ENCODE data around the gene TMOD4.
"Not testable (repeated sequence)": the region's sequence is repeated elsewhere in the genome, so short reads cannot be mapped to it uniquely, and the experiment has no call there.

TMOD4 gene

DNA sequence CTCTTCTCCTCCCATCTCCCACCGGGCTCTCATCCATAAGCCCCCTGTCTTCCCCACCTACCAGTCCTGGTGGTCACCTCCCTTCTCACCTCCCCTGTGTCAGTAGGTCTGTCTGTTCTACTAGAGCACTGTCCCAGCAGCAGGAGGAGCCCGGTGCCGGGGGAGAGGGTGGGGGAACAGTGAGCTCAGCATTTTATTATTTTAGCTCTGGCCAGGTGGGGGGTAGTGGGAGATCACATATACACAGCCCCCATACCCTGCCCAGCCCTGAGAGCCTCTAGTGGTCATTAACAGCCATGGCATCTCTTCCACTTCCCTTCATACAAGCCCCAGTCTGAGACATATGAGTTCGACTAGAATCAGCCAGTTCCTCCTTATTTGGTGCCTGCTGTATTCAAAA lies at the start of gene TMOD4:
Gene TMOD4, minus strand, starts transcription at position 119 of the 400 bp plus-strand sequence. CDS start 1,106 bp downstream, outside the sequence.
- H3K27ac ChIP-seq (ENCODE audit: low read length) = peak within 1 kb of the TSS; percentile 12
- H3K27me3 ChIP-seq (ENCODE audit: low read depth, low read length) = no peaks in the 10 kb centered on the region
- H3K9me3 ChIP-seq (ENCODE audit: control insufficient read depth in 1 of 2, low read length in 2 of 2) = no peaks in the 10 kb centered on the region
- no peak within 1 kb of the TSS for H3K4me3 ChIP-seq (ENCODE audit: low read depth in 1 of 2, low read length in 2 of 2)
- peaks cover 0 to 4% of the 10 kb centered on the region in 2 donors for H3K4me1 ChIP-seq (ENCODE audit: control insufficient read depth in 1 of 2, insufficient read depth in 2 of 2, low read length in 2 of 2)
- peaks cover 42 to 53% of the 10 kb centered on the region in 2 donors for H3K36me3 ChIP-seq (ENCODE audit: control insufficient read depth in 1 of 2, insufficient read depth in 2 of 2, low read length in 2 of 2)

DNA sequence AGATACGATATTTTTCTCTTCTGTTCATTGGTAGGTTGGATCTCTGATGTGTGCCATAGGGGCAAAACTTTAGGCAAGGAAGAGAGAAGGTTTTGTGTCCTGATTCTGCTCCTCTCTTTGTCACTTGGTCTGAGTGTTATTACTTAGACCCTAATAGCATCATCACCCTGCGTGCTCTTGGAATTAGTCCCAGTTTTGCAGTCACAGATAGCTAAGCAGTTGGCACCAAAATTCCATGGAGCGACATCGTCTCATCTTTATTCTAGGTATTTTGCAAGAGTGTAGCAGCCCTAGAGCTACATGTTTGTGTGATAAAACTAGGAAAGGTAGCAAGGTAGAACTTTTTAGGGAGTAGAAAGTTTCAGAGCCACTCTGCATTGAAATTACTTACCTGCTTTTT lies 46.3 kb upstream of the TMOD4 start:
- Histone ChIP-seq H3K27ac (ENCODE audit: low read length) (no peak overlapping the region), H3K27me3 (ENCODE audit: low read depth, low read length) (no peaks in the 10 kb centered on the region), H3K4me1 (ENCODE audit: control insufficient read depth in 1 of 2, insufficient read depth in 2 of 2, low read length in 2 of 2) (peaks cover 0 to 18% of the 10 kb centered on the region in 2 donors), H3K36me3 (ENCODE audit: control insufficient read depth in 1 of 2, insufficient read depth in 2 of 2, low read length in 2 of 2) (peaks cover 4 to 8% of the 10 kb centered on the region in 2 donors), H3K9me3 (ENCODE audit: control insufficient read depth in 1 of 2, low read length in 2 of 2) (no peaks in the 10 kb centered on the region), H3K4me3 (ENCODE audit: low read depth in 1 of 2, low read length in 2 of 2) (no peak overlapping the region)

DNA sequence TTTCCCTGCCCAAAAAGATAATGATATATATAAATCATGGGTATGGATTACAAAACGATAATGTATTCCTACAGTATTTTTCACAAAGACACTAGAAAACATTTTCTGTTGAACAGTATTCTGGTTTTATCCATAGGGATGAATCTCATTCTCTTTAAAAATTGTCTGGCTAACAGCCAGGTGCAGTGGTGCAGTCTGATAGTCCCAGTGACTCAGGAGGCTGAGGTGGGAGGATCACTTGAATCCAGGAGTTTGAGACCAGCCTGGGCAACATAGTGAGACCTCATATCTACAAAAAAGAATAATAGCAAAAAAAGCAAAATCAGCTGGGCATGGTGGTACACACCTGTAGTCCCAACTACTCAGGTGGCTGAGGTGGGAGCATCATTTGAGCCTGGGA lies 45.8 kb upstream of the TMOD4 start:
- H3K27ac ChIP-seq (ENCODE audit: low read length) = no peak overlapping the region
- H3K9me3 ChIP-seq (ENCODE audit: control insufficient read depth in 1 of 2, low read length in 2 of 2) = no peaks in the 10 kb centered on the region
- peaks cover 0 to 18% of the 10 kb centered on the region in 2 donors for H3K4me1 ChIP-seq (ENCODE audit: control insufficient read depth in 1 of 2, insufficient read depth in 2 of 2, low read length in 2 of 2)
- no peaks in the 10 kb centered on the region for H3K27me3 ChIP-seq (ENCODE audit: low read depth, low read length)
- peaks cover 0 to 5% of the 10 kb centered on the region in 2 donors for H3K36me3 ChIP-seq (ENCODE audit: control insufficient read depth in 1 of 2, insufficient read depth in 2 of 2, low read length in 2 of 2)
- no peak overlapping the region for H3K4me3 ChIP-seq (ENCODE audit: low read depth in 1 of 2, low read length in 2 of 2)

DNA sequence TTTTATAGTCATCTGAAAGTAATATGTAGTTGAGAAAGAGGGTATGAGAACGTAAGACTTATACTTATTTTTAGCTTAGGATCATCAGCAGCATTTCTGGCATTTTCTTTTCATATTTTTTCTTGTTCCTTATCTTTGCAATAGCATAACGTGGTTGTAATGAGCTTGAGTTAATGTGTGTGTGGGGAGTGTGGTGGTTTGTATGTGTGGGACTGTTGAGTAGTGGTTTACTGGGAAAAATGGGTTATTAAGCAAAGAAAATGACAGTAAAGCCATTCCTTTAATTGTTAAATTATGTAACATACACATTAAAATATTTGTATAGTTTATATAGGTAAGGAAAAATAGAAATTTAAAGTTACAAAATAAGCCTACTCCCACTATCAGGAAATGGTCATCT lies 37.8 kb upstream of the TMOD4 start:
- H3K27me3 ChIP-seq (ENCODE audit: low read depth, low read length) = no peaks in the 10 kb centered on the region
- no peak overlapping the region for H3K27ac ChIP-seq (ENCODE audit: low read length)
- no peak overlapping the region for H3K4me3 ChIP-seq (ENCODE audit: low read depth in 1 of 2, low read length in 2 of 2)
- peaks cover 0 to 7% of the 10 kb centered on the region in 2 donors for H3K4me1 ChIP-seq (ENCODE audit: control insufficient read depth in 1 of 2, insufficient read depth in 2 of 2, low read length in 2 of 2)
- H3K36me3 ChIP-seq (ENCODE audit: control insufficient read depth in 1 of 2, insufficient read depth in 2 of 2, low read length in 2 of 2) = no peaks in the 10 kb centered on the region
- H3K9me3 ChIP-seq (ENCODE audit: control insufficient read depth in 1 of 2, low read length in 2 of 2) = no peaks in the 10 kb centered on the region

DNA sequence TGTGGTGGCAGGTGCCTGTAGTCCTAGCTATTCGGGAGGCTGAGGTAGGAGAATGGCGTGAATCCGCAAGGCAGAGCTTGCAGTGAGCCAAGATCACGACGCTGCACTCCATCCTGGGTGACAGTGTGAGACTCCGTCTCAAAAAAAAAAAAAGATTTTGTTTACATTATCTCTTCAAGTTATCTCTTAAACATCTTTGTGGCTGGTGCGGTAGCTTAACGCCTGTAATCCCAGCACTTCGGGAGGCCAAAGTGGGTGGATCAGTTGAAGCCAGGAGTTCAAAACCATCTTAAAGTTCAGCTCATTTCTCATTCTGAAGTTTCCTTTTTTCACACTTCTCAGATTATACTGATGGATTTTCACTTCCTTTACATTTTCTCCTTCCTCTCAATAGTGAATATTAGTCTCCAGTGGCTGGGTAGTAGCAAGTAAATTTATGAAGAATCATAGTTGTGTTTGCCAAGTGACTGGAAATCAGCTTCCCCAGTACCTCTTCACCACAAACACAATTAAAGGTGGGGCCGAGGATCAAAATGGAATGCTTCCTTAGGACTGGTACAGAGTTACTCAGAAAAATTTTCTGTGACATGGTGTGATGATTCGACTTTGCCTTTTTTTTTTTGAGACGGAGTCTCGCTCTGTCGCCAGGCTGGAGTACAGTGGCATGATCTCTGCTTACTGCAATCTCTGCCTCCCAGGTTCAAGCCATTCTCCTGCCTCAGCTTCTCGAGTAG lies 36.4 kb upstream of the TMOD4 start:
- no peaks in the 10 kb centered on the region for H3K9me3 ChIP-seq (ENCODE audit: control insufficient read depth in 1 of 2, low read length in 2 of 2)
- no peak overlapping the region for H3K27ac ChIP-seq (ENCODE audit: low read length)
- H3K36me3 ChIP-seq (ENCODE audit: control insufficient read depth in 1 of 2, insufficient read depth in 2 of 2, low read length in 2 of 2) = peaks cover 1 to 10% of the 10 kb centered on the region in 2 donors
- no peaks in the 10 kb centered on the region for H3K27me3 ChIP-seq (ENCODE audit: low read depth, low read length)
- H3K4me3 ChIP-seq (ENCODE audit: low read depth in 1 of 2, low read length in 2 of 2) = no peak overlapping the region
- H3K4me1 ChIP-seq (ENCODE audit: control insufficient read depth in 1 of 2, insufficient read depth in 2 of 2, low read length in 2 of 2) = peaks cover 0 to 7% of the 10 kb centered on the region in 2 donors

DNA sequence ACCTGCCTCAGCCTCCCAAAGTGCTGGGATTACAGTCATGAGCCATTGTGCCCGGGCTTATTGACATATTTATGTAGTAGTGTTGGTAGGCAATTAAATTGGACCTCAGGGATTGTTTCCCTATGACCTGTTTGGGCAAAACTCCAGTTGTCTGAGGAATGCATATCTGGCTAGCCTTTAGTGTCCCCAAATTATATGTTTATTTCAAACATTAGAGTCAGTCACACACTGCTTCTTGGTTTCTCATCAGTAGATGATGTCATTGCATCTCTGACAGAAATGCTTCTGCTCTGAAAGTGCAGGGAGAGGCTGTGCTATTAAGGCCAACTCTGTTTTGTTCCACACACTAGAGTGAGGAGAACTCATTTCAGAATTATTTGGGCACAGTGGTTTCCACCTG lies 35.0 kb upstream of the TMOD4 start:
- no peaks in the 10 kb centered on the region for H3K9me3 ChIP-seq (ENCODE audit: control insufficient read depth in 1 of 2, low read length in 2 of 2)
- H3K27ac ChIP-seq (ENCODE audit: low read length) = no peak overlapping the region
- peaks cover 3 to 16% of the 10 kb centered on the region in 2 donors for H3K36me3 ChIP-seq (ENCODE audit: control insufficient read depth in 1 of 2, insufficient read depth in 2 of 2, low read length in 2 of 2)
- H3K27me3 ChIP-seq (ENCODE audit: low read depth, low read length) = no peaks in the 10 kb centered on the region
- no peak overlapping the region for H3K4me3 ChIP-seq (ENCODE audit: low read depth in 1 of 2, low read length in 2 of 2)
- peaks cover 2 to 15% of the 10 kb centered on the region in 2 donors for H3K4me1 ChIP-seq (ENCODE audit: control insufficient read depth in 1 of 2, insufficient read depth in 2 of 2, low read length in 2 of 2)

DNA sequence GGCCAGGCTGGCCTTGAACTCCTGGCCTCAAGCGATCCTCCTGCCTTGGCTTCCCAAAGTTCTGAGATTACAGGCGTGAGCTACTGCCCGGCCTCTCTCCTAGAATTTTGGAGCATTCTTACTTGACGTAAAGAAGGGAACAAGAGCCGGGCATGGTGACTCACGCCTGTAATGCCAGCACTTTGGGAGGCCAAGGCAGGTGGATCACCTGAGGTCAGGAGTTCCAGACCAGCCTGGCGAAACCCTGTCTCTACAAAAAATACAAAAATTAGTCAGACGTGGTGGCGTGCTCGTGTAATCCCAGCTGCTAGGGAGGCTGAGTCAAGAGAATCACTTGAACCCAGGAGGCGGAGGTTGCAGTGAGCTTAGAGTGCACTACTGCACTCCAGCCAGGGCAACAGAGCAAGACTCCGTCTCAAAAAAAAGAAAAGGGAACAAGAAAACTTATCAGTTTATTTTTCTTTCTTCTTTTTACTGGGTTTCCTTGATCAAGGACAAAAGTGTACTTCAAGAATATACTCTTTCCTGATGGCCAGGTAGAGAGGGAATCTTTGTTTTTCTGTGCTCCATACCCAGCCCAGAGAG lies 29.7 kb upstream of the TMOD4 start:
- not testable (repeated sequence) for H3K27me3 ChIP-seq (ENCODE audit: low read depth, low read length); H3K4me3 ChIP-seq (ENCODE audit: low read depth in 1 of 2, low read length in 2 of 2); H3K9me3 ChIP-seq (ENCODE audit: control insufficient read depth in 1 of 2, low read length in 2 of 2); H3K27ac ChIP-seq (ENCODE audit: low read length)
- H3K36me3 ChIP-seq (ENCODE audit: control insufficient read depth in 1 of 2, insufficient read depth in 2 of 2, low read length in 2 of 2) = peaks cover 3 to 21% of the 10 kb centered on the region in 2 donors
- H3K4me1 ChIP-seq (ENCODE audit: control insufficient read depth in 1 of 2, insufficient read depth in 2 of 2, low read length in 2 of 2) = peaks cover 4 to 33% of the 10 kb centered on the region in 2 donors

DNA sequence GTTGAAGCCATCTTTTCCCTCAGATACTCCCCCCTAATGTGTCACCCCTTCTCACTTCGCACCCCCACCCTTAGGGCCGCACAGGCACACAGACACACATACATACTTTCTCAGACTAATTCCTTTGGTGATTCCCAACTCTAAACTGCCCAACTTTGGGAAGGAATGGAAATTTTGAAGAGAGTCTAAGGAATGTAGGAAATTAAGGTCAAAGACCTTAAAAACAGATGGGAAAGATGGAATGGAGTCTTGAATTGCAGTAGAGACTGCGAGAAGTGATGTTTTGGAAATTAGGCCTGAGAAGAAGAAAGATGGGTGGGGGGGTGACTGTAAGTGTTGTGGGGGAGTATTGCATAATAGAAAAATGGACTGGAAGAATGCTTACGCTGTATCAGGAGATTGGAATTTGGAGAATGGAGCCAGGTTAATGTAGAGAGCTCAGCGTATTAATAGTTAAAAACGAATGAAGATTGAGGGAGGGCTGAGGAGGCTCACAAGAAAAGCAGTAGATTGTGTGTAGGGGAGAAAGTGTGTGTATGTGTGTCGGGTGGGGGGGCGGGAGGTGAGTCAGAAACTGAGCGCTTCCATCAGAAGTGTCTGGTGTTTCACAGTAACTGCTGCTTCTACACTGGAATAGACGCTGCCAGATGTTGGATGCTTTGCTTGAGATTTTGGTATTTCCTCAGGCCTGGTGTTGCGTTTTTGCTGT lies 24.2 kb upstream of the TMOD4 start:
- Histone ChIP-seq H3K27ac (ENCODE audit: low read length) (peak overlapping the region; percentile 98), H3K4me1 (ENCODE audit: control insufficient read depth in 1 of 2, insufficient read depth in 2 of 2, low read length in 2 of 2) (peaks cover 5 to 28% of the 10 kb centered on the region in 2 donors), H3K27me3 (ENCODE audit: low read depth, low read length) (no peaks in the 10 kb centered on the region), H3K9me3 (ENCODE audit: control insufficient read depth in 1 of 2, low read length in 2 of 2) (no peaks in the 10 kb centered on the region), H3K36me3 (ENCODE audit: control insufficient read depth in 1 of 2, insufficient read depth in 2 of 2, low read length in 2 of 2) (peaks cover 0 to 18% of the 10 kb centered on the region in 2 donors), H3K4me3 (ENCODE audit: low read depth in 1 of 2, low read length in 2 of 2) (peak overlapping the region; percentile 90 to 99)

DNA sequence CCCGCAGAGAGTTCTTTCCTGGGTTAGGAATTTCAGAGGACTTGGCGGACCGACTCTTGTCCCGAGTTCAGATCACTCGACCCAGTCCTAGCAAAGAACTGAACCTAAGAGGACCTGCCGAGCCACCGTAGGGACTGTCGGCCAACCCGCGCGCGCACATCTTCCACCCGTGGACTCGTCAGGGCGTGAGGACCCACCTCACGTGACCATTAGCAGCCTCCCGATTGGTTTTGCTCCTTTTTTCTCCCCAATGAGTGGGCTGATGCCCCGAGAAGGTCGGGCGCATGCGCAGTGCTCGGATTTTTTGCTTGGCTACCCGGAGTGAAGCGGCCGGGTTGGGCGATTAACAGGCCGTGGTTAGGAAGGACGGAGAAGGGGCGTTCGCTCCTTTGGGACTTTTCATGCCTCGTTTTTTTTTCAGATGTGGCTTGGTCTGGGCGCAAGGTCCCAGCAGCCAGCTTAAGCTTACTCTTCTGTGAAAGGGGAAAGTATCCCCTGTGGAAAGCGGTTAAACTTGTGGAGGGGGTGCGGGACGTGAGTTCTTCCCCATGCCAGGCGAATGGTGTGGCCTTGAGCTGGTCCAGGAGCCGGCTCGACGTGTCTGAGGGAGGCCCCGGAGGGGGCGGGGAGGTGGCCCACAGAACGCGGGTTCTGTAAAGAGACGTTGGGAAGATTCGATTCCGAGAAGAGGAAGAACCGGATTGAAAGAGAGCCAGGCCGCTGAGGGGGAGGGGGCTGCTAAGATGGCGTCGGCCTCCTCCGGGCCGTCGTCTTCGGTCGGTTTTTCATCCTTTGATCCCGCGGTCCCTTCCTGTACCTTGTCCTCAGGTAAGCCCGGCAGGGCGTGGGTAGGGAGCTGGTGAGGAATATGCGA lies 22.7 kb upstream of the TMOD4 start, which contains the start of gene PIP5K1A:
Gene PIP5K1A, plus strand, starts transcription at position 299 of the 874 bp plus-strand sequence. Its CDS starts 445 bp downstream, at position 744.
- H3K4me1 ChIP-seq (ENCODE audit: control insufficient read depth in 1 of 2, insufficient read depth in 2 of 2, low read length in 2 of 2) = peaks cover 5 to 19% of the 10 kb centered on the region in 2 donors
- no peaks in the 10 kb centered on the region for H3K9me3 ChIP-seq (ENCODE audit: control insufficient read depth in 1 of 2, low read length in 2 of 2)
- peaks cover 0 to 18% of the 10 kb centered on the region in 2 donors for H3K36me3 ChIP-seq (ENCODE audit: control insufficient read depth in 1 of 2, insufficient read depth in 2 of 2, low read length in 2 of 2)
- peak within 1 kb of the TSS; percentile 98 for H3K27ac ChIP-seq (ENCODE audit: low read length)
- H3K27me3 ChIP-seq (ENCODE audit: low read depth, low read length) = no peaks in the 10 kb centered on the region
- H3K4me3 ChIP-seq (ENCODE audit: low read depth in 1 of 2, low read length in 2 of 2) = peak within 1 kb of the TSS; percentile 90 to 99

DNA sequence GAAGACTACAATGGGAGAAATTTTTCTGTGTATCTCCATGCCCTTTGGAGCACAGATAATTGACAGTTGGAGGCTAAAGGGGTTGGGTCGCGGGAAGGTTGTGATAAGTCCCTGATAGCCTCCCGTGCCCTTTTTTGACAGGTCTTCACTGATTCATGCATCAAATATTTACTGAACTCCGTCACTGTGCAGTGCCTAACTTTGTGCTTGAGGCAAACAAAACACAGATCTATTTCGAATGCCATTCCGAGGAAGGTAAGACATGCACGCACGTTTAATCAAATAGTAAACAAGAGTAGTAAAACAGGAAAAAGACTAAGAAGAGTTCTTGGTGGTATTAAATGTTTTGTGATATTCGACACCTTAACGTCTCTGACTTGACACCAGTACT lies 22.1 kb upstream of the TMOD4 start:
- peaks cover 5 to 19% of the 10 kb centered on the region in 2 donors for H3K4me1 ChIP-seq (ENCODE audit: control insufficient read depth in 1 of 2, insufficient read depth in 2 of 2, low read length in 2 of 2)
- H3K4me3 ChIP-seq (ENCODE audit: low read depth in 1 of 2, low read length in 2 of 2) = peak overlapping the region; percentile 90 to 99
- H3K36me3 ChIP-seq (ENCODE audit: control insufficient read depth in 1 of 2, insufficient read depth in 2 of 2, low read length in 2 of 2) = peaks cover 0 to 13% of the 10 kb centered on the region in 2 donors
- peak overlapping the region; percentile 98 for H3K27ac ChIP-seq (ENCODE audit: low read length)
- no peaks in the 10 kb centered on the region for H3K9me3 ChIP-seq (ENCODE audit: control insufficient read depth in 1 of 2, low read length in 2 of 2)
- no peaks in the 10 kb centered on the region for H3K27me3 ChIP-seq (ENCODE audit: low read depth, low read length)
